Stimulated activated CD8-positive, alpha-beta memory T cell treated with anti-CD3 and anti-CD28 coated beads, Interleukin-4, amount 100 ng/mL, for 48 hours (primary cell): Measurements from ENCODE around the gene RIPK1.
A peak's percentile ranks its signal among the peaks of the same experiment; 100 is the strongest.
"Not testable (repeated sequence)": the region's sequence is repeated elsewhere in the genome, so short reads cannot be mapped to it uniquely, and the experiment has no call there.

ENCODE experiments used
- DNase-seq: peaks from one replicate; pipeline ENCODE4 v3.0.0-alpha.2; 2020

RIPK1 gene

DNA sequence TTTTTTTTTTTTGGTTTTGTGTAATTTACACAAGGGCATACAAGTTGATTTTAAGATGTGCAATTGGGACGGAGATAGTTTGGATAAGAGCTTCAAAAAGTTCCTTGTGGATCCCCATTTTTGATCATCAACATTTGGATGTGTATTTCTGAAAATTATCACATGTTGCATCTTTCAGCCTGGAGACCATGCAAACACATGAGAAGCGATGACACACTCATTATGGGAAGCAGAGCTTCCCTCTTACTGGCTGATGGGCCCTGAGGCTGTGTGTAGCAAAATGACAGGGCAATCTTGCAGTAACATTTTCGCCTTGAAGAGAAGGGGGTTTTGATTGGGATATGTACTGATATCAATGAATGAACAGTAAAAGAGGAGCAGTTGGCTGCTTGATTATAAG is 22.0 kb upstream of the RIPK1 start:
- DNase-seq: no peak

DNA sequence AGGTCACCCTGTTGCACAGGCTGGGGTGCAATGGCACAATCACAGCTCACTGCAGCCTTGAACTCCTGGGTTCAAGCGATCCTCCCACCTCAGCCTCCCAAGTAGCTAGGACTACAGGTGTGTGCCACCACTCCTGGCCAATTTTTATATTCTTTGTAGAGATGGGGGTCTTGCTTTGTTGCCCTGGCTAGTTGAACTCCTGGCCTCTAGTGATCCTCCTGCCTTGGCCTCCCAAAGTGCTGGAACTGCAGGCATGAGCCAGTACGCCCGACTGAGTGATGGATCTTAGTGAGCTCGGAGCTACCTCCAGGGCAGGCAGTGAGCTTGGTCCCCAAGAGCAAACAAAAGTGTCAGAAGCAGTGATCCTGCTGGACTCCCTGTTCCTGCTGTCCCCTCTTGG is 20.3 kb upstream of the RIPK1 start:
- not testable (repeated sequence) for DNase-seq

DNA sequence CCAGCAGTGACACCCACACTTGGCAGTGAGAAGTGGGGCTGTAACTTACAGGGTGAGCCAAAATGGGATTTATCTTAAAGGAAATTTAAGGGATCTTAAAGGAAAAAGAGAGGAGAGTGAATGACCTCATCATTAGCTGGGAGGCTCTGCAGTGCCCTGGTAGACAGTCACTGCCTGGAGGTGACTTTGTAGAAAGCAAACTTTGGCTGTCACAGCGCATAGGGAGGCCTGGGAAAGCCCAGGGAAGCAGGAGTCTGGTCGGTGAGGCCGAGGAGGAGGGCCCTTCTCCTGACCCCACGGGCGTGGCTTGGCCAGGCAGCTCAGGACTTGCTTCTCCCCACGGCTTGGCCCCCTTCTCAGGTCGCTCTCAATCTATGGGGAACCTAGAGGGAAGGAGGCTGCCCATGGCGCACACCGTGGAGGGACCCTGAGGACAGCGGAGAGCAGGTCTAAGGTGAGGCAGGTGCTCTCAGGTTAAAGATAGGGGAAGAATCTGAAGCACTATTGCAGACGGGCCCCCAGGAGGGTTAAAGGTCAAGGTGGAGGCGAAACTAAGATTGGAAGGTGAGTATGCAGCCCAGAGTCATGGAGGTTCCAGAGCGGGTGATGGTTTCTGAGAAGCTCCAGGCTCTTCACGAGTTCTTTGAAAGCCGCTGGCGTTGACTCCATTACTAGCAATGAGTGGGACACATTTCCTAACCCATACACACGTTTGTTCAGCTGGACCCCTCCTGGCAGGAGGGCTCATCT is 15.6 kb upstream of the RIPK1 start:
- DNase-seq: no peak

- no peak for DNase-seq
These were observed 15.1 kb upstream of the RIPK1 start for GRCh38 chr6:3053231-3053508.

GRCh38 chr6:3054229-3055157 is 13.8 kb upstream of the RIPK1 start:
- not testable (repeated sequence) for DNase-seq

DNA sequence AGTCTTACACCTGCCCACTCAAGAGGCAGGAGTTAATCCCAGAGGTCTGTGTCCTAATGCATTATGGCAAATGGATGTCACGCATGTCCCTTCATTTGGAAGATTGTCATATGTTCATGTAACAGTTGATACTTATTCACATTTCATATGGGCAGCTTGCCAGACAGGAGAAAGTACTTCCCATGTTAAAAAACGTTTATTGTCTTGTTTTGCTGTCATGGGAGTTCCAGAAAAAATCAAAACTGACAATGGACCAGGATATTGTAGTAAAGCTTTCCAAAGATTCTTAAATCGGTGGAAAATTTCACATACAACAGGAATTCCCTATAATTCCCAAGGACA is 13.2 kb upstream of the RIPK1 start:
- not testable (repeated sequence) for DNase-seq

- no peak for DNase-seq
These were observed 11.1 kb upstream of the RIPK1 start for GRCh38 chr6:3057063-3057770.

GRCh38 chr6:3058957-3059356 is 9.3 kb upstream of the RIPK1 start:
- DNase-seq: no peak

DNA sequence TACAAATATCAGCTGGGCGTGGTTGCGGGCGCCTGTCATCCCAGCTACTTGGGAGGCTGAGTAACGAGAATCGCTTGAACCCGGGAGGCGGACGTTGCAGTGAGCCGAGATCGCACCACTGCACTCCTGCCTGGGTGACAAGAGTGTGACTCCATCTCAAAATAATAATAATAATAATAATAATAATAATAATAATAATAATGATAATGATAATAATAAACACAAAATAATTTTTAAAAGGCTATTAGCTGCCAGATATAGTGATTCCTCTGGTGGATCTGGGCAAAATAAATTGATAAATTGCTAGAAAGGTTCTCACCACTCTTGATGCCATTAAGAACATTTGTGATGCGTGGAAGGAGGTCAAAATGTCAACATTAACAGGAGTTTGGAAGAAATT is 8.2 kb upstream of the RIPK1 start:
- not testable (repeated sequence) for DNase-seq

DNA sequence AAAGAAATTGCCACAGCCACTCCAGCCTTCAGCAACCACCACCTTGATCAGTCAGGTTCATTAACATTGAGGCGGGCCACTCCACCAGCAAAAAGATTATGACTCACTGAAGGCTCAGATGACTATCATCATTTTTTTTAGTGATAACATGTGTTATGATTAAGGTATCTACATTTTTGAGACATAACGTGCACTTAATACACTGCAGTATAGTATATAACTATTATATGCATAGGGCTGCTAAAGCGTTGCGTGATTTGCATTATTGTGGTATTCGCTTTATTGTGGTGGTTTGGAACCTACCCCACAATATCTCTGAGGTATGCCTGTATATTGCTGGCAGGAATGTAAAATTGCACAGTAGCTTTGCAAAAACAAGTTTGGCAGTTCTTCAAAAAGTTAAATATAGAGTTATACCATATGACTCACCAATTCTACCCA is 6.8 kb upstream of the RIPK1 start:
- DNase-seq: no peak

GRCh38 chr6:3063340-3063732 is 5.0 kb upstream of the RIPK1 start:
- not testable (repeated sequence) for DNase-seq

DNA sequence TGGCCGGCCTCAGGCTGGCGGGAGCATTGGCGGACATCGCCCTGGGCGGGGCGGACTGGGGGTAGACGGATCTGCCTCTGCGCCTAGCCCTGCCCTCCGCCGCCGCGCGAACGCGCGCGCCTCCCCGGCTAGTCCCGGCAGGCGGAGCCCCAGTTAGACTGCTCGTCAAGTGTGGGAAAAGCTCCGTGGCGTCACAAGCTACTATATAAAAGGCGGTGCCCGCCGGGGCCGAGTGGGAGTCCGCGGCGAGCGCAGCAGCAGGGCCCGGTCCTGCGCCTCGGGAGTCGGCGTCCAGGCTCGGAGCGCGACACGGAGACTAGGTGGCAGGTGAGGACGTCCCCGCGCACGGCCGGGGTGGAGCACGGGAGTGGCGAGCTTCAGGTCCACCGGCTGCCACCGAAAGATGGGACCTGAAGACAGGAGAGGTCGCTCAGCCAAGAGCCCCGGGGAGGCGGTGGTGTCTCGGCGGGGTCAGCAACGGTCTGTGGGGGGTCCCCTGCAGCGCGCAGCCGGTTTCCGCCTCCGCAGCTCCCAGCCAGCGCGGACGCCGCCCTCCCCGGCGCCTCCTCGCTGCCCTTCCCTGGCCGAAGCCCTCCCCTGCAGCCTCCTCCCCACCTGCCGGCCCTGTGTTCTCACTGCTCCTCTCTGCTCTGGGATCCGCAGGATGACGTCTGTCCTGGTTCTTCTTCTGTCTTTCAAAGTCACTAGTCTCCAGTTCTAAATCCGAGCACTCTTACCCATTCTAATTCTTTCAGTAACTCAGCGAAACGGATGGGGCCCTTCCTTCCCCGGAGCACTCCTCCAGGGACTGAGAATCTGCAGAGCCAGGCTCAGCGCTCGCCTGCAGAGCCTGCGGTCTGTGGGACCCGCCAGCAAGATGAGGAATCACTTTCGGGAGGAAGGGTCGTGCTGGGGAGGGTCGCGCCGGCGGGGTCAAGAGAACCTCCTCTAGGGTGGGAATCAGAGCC is 4.3 kb upstream of the RIPK1 start:
- peak; percentile 92 for DNase-seq

GRCh38 chr6:3071568-3071967 is 3.3 kb downstream of the RIPK1 start:
- no peak for DNase-seq

DNA sequence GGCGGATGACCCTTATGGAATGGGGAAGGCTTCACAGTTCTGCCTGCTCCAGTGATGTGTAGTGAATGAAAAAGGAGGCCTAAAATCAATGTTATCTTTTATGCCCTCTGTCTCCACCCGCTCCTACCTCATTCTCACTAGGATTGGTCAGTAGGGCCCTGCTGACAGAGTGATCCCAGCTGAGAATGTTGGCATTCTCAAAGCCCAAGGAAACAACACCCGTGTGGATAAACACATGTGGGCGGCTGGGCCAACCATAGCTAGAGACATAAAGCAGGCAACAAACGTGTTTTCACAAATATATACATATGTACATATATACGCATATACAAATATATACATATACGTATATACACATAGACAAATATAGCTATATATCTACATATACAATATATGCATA is 4.5 kb downstream of the RIPK1 start:
- no peak for DNase-seq

DNA sequence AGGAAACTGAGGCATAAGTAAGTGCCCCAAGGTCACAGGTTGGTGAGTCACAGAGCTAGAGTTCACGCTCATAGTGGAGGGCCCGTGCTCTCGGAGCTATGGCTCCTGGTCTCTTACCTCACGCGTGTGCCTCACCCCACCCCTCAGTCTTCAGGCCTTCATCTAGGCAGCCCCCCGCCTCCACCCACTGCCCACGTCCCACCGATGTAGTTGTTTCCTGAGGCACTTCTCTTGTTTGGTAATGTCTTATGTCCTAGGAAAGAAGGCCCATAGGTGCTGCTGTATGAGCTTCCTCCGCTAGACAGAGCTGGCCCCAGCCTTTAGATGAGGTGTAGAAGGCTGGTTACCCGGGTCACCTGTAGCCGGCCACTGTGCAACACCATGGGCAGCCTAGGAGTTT is 5.1 kb downstream of the RIPK1 start:
- DNase-seq: no peak

GRCh38 chr6:3075772-3076113 is 7.4 kb downstream of the RIPK1 start:
- no peak for DNase-seq

GRCh38 chr6:3076320-3076719 is 8.0 kb downstream of the RIPK1 start:
- DNase-seq: no peak

DNA sequence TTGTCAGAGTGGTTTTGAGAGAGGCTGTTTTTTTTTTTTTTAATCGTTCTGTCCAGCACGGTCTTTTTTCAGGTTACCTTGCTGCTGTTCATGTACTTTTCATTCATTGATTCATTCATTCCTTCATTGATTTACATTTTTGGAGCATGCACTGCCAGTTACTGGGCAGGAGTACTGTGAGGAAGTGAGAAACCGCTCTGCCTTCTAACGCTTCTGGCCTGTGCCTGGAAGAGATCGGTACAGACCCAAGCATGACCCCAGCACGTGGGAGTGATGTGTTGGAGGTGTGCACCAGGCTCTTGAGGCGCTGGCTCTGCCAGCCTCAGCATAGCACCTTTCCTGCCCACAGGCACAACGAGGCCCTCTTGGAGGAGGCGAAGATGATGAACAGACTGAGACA is 9.1 kb downstream of the RIPK1 start:
- DNase-seq: no peak

DNA sequence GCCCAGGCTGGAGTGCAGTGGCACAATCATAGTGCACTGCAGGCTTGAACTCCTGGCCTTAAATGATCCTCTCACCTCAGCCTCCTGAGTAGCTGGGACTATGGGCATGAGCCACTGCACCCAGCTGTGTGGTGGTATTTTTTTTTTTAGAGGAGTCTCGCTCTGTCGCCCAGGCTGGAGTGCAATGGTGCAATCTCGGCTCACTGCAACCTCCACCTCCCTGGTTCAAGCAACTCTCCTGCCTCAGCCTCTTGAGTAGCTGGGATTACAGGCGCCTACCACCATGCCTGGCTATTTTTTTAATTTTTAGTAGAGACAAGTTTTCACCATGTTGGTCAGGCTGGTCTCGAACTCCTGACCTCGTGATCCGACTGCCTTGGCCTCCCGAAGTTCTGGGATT is 10.7 kb downstream of the RIPK1 start:
- DNase-seq: not testable (repeated sequence)

- DNase-seq: no peak
These were observed 11.4 kb downstream of the RIPK1 start for GRCh38 chr6:3079682-3080081.

GRCh38 chr6:3081960-3082359 is 13.7 kb downstream of the RIPK1 start:
- DNase-seq: no peak

- no peak for DNase-seq
These were observed 16.8 kb downstream of the RIPK1 start for GRCh38 chr6:3085074-3085473.
